DOHH2 (cell line): Measurements from ENCODE around the gene RALGAPA2.

Source experiments
- EZH2phosphoT487 ChIP-seq: fragments of 200-600 bp; sonication (generic); IDR thresholded peaks from 2 replicates; pipeline ENCODE4 v1.6.1; 2017; ENCODE audit warnings: borderline replicate concordance, mild to moderate bottlenecking, antibody characterized with exemption, low read length, moderate library complexity, mixed read lengths
- TF ChIP-seq, protein P1 (sequence below): fragments of 200-600 bp; sonication (generic); IDR thresholded peaks from one replicate; pipeline ENCODE4 v1.5.1; 2014; ENCODE audit warnings: antibody characterized with exemption, mild to moderate bottlenecking, low read depth, low read length; ENCODE audit not compliant: poor library complexity, severe bottlenecking

DNA sequence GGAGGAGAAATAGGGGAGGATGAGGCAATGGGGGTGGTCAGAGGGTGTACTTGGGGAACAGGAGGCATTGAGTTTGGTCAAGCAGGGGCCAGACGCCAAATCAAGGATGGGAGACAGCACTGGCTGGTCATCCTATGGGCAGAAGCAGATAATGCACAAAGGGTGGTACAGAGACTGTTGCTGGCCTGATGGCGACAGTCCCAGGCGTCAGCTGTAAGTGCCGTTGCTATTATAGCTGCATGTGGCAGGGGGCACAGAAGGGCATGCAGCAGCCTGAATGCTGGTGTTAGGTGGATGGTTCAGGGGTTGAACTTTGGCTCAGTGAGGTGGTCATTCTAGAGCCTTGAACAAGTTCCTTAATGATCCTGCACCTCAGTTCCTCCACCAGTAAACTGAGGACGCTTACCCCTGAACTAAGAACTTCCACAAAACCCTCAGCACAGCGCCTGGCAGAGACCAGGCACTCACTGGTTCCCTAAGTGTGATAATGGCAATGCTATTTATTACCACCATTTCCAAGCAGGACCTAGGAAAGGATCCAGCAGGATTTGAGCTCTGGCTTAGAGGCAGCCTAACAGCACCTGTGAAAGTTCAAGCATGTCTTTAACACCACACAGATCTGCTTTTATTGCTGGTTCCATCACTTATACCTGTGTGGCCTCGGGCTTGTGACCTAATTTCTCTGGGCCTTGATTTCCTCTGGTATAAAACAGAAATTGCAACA lies 181.9 kb downstream of the RALGAPA2 start:
- TF ChIP-seq, protein P1, sequence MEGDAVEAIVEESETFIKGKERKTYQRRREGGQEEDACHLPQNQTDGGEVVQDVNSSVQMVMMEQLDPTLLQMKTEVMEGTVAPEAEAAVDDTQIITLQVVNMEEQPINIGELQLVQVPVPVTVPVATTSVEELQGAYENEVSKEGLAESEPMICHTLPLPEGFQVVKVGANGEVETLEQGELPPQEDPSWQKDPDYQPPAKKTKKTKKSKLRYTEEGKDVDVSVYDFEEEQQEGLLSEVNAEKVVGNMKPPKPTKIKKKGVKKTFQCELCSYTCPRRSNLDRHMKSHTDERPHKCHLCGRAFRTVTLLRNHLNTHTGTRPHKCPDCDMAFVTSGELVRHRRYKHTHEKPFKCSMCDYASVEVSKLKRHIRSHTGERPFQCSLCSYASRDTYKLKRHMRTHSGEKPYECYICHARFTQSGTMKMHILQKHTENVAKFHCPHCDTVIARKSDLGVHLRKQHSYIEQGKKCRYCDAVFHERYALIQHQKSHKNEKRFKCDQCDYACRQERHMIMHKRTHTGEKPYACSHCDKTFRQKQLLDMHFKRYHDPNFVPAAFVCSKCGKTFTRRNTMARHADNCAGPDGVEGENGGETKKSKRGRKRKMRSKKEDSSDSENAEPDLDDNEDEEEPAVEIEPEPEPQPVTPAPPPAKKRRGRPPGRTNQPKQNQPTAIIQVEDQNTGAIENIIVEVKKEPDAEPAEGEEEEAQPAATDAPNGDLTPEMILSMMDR: no peak
- TF ChIP-seq EZH2phosphoT487: no peak
